ENCODE data around the gene GRK6.

The GRK6 gene

GRCh38 chr5:177487975-177488374, 61.5 kb downstream of the GRK6 start:
- DNase-seq (ENCODE audit: low read depth): no peak

DNA sequence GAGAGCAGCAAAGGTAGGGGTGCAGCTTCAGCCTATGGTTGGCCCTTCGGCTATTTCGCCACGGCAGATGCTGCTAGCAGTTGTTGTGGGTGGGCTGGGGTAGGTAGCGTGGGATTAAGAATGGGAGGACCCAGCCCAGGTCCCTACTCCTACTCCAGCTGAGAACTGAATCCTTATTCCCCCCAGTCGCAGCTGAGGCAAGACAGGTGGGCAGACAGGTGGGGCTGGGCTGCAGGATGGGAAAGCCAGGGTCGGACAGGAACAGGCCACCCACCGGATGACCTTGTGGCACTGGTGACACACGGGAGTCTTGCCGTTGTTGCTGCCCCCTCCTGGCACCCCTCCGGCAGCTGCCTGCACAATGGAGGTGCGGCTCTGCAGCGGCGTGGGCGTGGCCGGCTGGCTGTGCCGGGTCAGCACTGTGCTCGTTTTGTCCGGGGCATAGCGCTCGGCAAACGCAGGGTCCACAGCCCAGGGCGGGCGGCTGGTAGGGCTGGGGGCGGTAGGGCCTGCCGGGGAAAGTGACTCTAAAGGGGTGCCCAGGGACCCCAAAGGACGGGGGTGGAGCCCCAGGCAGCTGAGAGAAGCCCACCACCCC, 62.7 kb downstream of the GRK6 start:
- DNase-seq (ENCODE audit: low read depth): no peak

GRCh38 chr5:177490311-177490991, 64.0 kb downstream of the GRK6 start:
- DNase-seq (ENCODE audit: low read depth): no peak

GRCh38 chr5:177490992-177491391, 64.5 kb downstream of the GRK6 start:
- DNase-seq (ENCODE audit: low read depth): no peak

DNA sequence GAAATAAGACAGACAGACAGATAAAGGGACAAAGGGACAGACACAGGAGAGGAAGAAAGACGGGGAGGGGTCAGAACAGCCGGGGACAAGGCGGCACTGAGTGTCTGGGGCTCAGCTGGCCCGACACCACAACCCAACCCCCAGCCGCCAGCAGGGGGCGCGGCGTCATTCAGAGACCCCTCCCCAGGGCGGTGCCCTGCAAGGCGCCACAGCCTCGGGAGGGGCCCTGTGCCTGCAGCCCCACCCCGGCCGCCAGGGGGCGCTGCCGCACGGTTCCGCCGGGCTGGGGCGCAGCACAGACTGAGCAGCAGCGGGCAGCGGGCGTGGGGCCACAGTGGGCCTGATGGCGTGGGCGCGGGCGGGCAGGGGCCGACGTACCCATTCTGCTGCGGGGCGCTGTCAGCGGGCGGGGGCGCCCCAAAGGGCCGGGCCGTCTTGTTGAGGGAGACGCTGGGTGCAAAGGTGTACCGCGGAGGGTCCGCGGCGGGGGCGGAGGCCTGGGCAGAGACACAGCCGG, 65.0 kb downstream of the GRK6 start:
- no peak for DNase-seq (ENCODE audit: low read depth)

GRCh38 chr5:177491983-177492746, 65.7 kb downstream of the GRK6 start:
- DNase-seq (ENCODE audit: low read depth): no peak

Measured in activated T-cell treated with anti-CD3 and anti-CD28 coated beads for 24 hours (primary cell).